Astrocyte of the spinal cord (primary cell): ENCODE results near the gene MAML3.

Experiments
- DNase-seq: peaks from one replicate; pipeline ENCODE4 v3.0.0; 2011; ENCODE audit warnings: low read depth, low spot score
- H3K4me3 ChIP-seq: 2 replicates; pipeline ENCODE4 v1.5.1; 2011; ENCODE audit warnings: low read depth, mild to moderate bottlenecking, low read length, moderate library complexity
- CTCF ChIP-seq: IDR thresholded peaks from 2 replicates; pipeline ENCODE4 v1.5.1; 2012; ENCODE audit warnings: low read depth, mild to moderate bottlenecking, low read length, inconsistent platforms
- in situ Hi-C: cut with HindIII; loops from 2 replicates; pipeline ENCODE4 v1.10.0; 2017; ENCODE audit warnings: low sequenced_read_pairs

MAML3 gene

GRCh38 chr4:140125374-140125773 is 28.6 kb downstream of the MAML3 start:
- TF ChIP-seq CTCF, result no peak
- in situ Hi-C loops, result no loop called here
- H3K4me3 ChIP-seq, result no peak overlapping the region

GRCh38 chr4:140123666-140124377 is 30.2 kb downstream of the MAML3 start:
- in situ Hi-C loops, result no loop called here
- no peak overlapping the region for H3K4me3 ChIP-seq
- no peak for DNase-seq
- TF ChIP-seq CTCF, result no peak

More at GRCh38 chr4:140125374-140125773, 28.6 kb downstream of the MAML3 start:
- DNase-seq, result no peak

- no peak overlapping the region for H3K4me3 ChIP-seq
- no peak for TF ChIP-seq CTCF
- in situ Hi-C loops, result no loop called here
- no peak for DNase-seq
Observed at GRCh38 chr4:140122891-140123290, 31.1 kb downstream of the MAML3 start.

- no peak for DNase-seq
- in situ Hi-C loops, result no loop called here
- no peak overlapping the region for H3K4me3 ChIP-seq
- no peak for TF ChIP-seq CTCF
Observed at GRCh38 chr4:140121646-140122045, 32.3 kb downstream of the MAML3 start.

- TF ChIP-seq CTCF, result no peak
- H3K4me3 ChIP-seq, result no peak overlapping the region
- in situ Hi-C loops, result no loop called here
Observed at GRCh38 chr4:140118931-140119640, 34.9 kb downstream of the MAML3 start.

GRCh38 chr4:140117947-140118346 is 36.0 kb downstream of the MAML3 start:
- no peak overlapping the region for H3K4me3 ChIP-seq
- in situ Hi-C loops, result no loop called here
- TF ChIP-seq CTCF, result no peak
- DNase-seq, result no peak

More at GRCh38 chr4:140118931-140119640, 34.9 kb downstream of the MAML3 start:
- no peak for DNase-seq
